Ishikawa (cell line): ENCODE results near the gene SLC24A3.

ENCODE experiments used
- CEBPB ChIP-seq: IDR thresholded peaks from 2 replicates; pipeline ENCODE4 v1.6.1; 2012
- CREB1 ChIP-seq: IDR thresholded peaks from 2 replicates; pipeline ENCODE4 v1.6.1; 2012; ENCODE audit warnings: low read depth
- EGR1 ChIP-seq: IDR thresholded peaks from 2 replicates; pipeline ENCODE4 v1.6.1; 2012
- EP300 ChIP-seq: IDR thresholded peaks from 2 replicates; pipeline ENCODE4 v1.6.1; 2012; ENCODE audit warnings: borderline replicate concordance
- NFIC ChIP-seq: IDR thresholded peaks from 2 replicates; pipeline ENCODE4 v1.6.1; 2012
- RAD21 ChIP-seq: IDR thresholded peaks from 2 replicates; pipeline ENCODE4 v1.6.1; 2012; ENCODE audit warnings: low read depth
- TAF1 ChIP-seq: IDR thresholded peaks from 2 replicates; pipeline ENCODE4 v1.6.1; 2012; ENCODE audit warnings: low read depth, mild to moderate bottlenecking
- TCF12 ChIP-seq: IDR thresholded peaks from 2 replicates; pipeline ENCODE4 v1.6.1; 2012; ENCODE audit warnings: low read depth
- TEAD4 ChIP-seq: IDR thresholded peaks from 2 replicates; pipeline ENCODE4 v1.6.1; 2012
- YY1 ChIP-seq: IDR thresholded peaks from 2 replicates; pipeline ENCODE4 v1.6.1; 2012; ENCODE audit warnings: low read depth
- ZBTB7A ChIP-seq: IDR thresholded peaks from 2 replicates; pipeline ENCODE4 v1.6.1; 2012; ENCODE audit warnings: low read depth
- TF ChIP-seq, protein P1 (sequence below): IDR thresholded peaks from 2 replicates; pipeline ENCODE4 v1.6.1; 2012
- TF ChIP-seq, protein P2 (sequence below): IDR thresholded peaks from 2 replicates; pipeline ENCODE4 v1.6.1; 2012; ENCODE audit warnings: low read depth, mild to moderate bottlenecking
- TF ChIP-seq, protein P3 (sequence below): IDR thresholded peaks from 2 replicates; pipeline ENCODE4 v1.6.1; 2012

DNA sequence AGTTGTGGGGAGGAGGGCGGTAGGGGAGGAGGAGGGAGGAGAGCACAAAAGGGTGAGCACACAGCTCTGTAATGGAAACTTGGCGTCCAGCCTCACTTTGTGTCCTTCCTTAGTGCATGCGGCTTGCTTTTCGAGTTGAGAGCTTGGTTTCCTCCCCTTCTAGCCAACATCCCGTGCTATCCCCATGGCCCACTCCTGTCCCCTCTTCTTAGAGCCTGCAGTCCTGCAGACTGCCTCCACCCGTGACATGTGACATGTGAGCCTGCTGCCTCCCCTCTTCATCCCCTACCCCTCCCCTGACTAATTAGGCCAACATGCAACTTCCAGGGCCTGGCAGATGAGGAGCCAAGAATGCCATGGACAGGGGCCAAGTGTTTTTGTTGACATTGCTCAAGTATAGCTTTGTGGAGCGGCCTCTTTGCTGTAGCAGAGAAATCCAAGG is 63.2 kb downstream of the SLC24A3 start:
- TF ChIP-seq RAD21 (no peak), TAF1 (no peak), EP300 (no peak), CREB1 (no peak), ZBTB7A (no peak), CEBPB (no peak), TEAD4 (no peak), EGR1 (no peak), TCF12 (no peak), NFIC (no peak), YY1 (no peak)
- TF ChIP-seq, protein P1, sequence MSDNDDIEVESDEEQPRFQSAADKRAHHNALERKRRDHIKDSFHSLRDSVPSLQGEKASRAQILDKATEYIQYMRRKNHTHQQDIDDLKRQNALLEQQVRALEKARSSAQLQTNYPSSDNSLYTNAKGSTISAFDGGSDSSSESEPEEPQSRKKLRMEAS = no peak
- TF ChIP-seq, protein P2, sequence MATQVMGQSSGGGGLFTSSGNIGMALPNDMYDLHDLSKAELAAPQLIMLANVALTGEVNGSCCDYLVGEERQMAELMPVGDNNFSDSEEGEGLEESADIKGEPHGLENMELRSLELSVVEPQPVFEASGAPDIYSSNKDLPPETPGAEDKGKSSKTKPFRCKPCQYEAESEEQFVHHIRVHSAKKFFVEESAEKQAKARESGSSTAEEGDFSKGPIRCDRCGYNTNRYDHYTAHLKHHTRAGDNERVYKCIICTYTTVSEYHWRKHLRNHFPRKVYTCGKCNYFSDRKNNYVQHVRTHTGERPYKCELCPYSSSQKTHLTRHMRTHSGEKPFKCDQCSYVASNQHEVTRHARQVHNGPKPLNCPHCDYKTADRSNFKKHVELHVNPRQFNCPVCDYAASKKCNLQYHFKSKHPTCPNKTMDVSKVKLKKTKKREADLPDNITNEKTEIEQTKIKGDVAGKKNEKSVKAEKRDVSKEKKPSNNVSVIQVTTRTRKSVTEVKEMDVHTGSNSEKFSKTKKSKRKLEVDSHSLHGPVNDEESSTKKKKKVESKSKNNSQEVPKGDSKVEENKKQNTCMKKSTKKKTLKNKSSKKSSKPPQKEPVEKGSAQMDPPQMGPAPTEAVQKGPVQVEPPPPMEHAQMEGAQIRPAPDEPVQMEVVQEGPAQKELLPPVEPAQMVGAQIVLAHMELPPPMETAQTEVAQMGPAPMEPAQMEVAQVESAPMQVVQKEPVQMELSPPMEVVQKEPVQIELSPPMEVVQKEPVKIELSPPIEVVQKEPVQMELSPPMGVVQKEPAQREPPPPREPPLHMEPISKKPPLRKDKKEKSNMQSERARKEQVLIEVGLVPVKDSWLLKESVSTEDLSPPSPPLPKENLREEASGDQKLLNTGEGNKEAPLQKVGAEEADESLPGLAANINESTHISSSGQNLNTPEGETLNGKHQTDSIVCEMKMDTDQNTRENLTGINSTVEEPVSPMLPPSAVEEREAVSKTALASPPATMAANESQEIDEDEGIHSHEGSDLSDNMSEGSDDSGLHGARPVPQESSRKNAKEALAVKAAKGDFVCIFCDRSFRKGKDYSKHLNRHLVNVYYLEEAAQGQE = no peak
- TF ChIP-seq, protein P3, sequence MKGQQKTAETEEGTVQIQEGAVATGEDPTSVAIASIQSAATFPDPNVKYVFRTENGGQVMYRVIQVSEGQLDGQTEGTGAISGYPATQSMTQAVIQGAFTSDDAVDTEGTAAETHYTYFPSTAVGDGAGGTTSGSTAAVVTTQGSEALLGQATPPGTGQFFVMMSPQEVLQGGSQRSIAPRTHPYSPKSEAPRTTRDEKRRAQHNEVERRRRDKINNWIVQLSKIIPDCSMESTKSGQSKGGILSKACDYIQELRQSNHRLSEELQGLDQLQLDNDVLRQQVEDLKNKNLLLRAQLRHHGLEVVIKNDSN = no peak
